Measurements from ENCODE around the gene BIN2.

BIN2 gene
- 68.0 to 174 (median 115) reads per million in 17 experiments for total RNA-seq

GRCh38 chr12:51323966-51324895 lies at the start of gene BIN2:
BIN2 (minus strand) TSS chr12:51324174; CDS start chr12:51324102, 72 bp downstream.
- DNase-seq, result peak; percentile 53 to 85 (median 75)

GRCh38 chr12:51373187-51373586 lies 49.2 kb upstream of the BIN2 start:
- DNase-seq, result peak; percentile 79 to 93 (median 82)

GRCh38 chr12:51372021-51372420 lies 48.0 kb upstream of the BIN2 start:
- no peak for DNase-seq

GRCh38 chr12:51371295-51371953 lies 47.5 kb upstream of the BIN2 start:
- DNase-seq, result peak; percentile 68 to 88 (median 78)

GRCh38 chr12:51370667-51371066 lies 46.7 kb upstream of the BIN2 start:
- no peak for DNase-seq

- DNase-seq, result no peak
Measured at GRCh38 chr12:51369581-51369980, 45.6 kb upstream of the BIN2 start.

- DNase-seq, result peak; percentile 86 to 95 (median 92)
Measured at GRCh38 chr12:51368640-51369517, 44.9 kb upstream of the BIN2 start.

- no peak for DNase-seq
Measured at GRCh38 chr12:51365276-51365675, 41.3 kb upstream of the BIN2 start.

GRCh38 chr12:51364001-51364400 lies 40.0 kb upstream of the BIN2 start:
- no peak for DNase-seq

- no peak for DNase-seq
Measured at GRCh38 chr12:51362747-51363342, 38.9 kb upstream of the BIN2 start.

- no peak for DNase-seq
Measured at GRCh38 chr12:51362307-51362706, 38.3 kb upstream of the BIN2 start.

- DNase-seq, result no peak
Measured at GRCh38 chr12:51361161-51362016, 37.4 kb upstream of the BIN2 start.

GRCh38 chr12:51360315-51360714 lies 36.3 kb upstream of the BIN2 start:
- DNase-seq, result no peak

GRCh38 chr12:51359851-51360250 lies 35.9 kb upstream of the BIN2 start:
- DNase-seq, result no peak

GRCh38 chr12:51358496-51358895 lies 34.5 kb upstream of the BIN2 start:
- DNase-seq, result no peak

- peak in 3 of 4 experiments; percentile 25 to 39 (median 39) for DNase-seq
Measured at GRCh38 chr12:51357374-51358047, 33.5 kb upstream of the BIN2 start.

GRCh38 chr12:51351913-51352532 lies 28.0 kb upstream of the BIN2 start:
- DNase-seq, result peak; percentile 49 to 70 (median 64)

GRCh38 chr12:51349026-51349425 lies 25.1 kb upstream of the BIN2 start:
- DNase-seq, result no peak

- DNase-seq, result no peak
Measured at GRCh38 chr12:51348116-51348515, 24.1 kb upstream of the BIN2 start.

- no peak for DNase-seq
Measured at GRCh38 chr12:51346581-51346980, 22.6 kb upstream of the BIN2 start, which contains the start of gene CELA1. CELA1 (minus strand) TSS chr12:51346679; CDS start chr12:51346638, 41 bp downstream.

Measured in suppressor macrophage (primary cell).